IMR-90 (cell line): Measurements from ENCODE around the gene CAND1. TPM values are rescaled to one million over a fixed set of nuclear protein-coding genes. Genes with fewer than 3 reads are reported as not detected.

Experiments
- ATAC-seq: fragments of 200-7000 bp; cut with Tn5 transposase; 2 replicates; pipeline ENCODE4 v1.9.1; 2020; ENCODE audit warnings: low read depth, mild to moderate bottlenecking, moderate library complexity
- BruUV-seq: library from RNA; stranded (reverse); fragments of 400-500 nt; replicated peaks from 2 replicates; lab custom pipeline; 2021; lab: Mats Ljungman, UMichigan
- CTCF ChIA-PET: fragments of 300-600 bp; formaldehyde crosslinking; extraction: SDS; loops from one replicate; lab custom pipeline; 2021; ENCODE audit warnings: antibody characterized with exemption; lab: Yijun Ruan, JAX
- POLR2A ChIA-PET: fragments of 300-600 bp; sonication (Branson Sonifier 250); formaldehyde crosslinking; loops from one replicate; lab custom pipeline; 2022; ENCODE audit warnings: antibody characterized with exemption; ENCODE audit not compliant: unreplicated experiment; lab: Charles Lee
- DNase-seq: peaks from one replicate; pipeline ENCODE4 v3.0.0; 2013
- H2AFZ ChIP-seq: replicated peaks from 2 replicates; pipeline ENCODE3; 2013; ENCODE audit warnings: low read length, mild to moderate bottlenecking; ENCODE audit not compliant: poor library complexity
- H2AK5ac ChIP-seq: 2 replicates; pipeline ENCODE4 v1.6.1; 2013; ENCODE audit warnings: low read depth, low read length, inconsistent platforms
- H2AK9ac ChIP-seq: replicated peaks from 2 replicates; pipeline ENCODE3; 2013; ENCODE audit warnings: mild to moderate bottlenecking, low read depth, low read length, moderate library complexity; ENCODE audit not compliant: poor library complexity
- H2BK120ac ChIP-seq: 2 replicates; pipeline ENCODE4 v1.6.1; 2013; ENCODE audit warnings: low read depth, low read length, inconsistent platforms
- H2BK15ac ChIP-seq: 3 replicates; pipeline ENCODE4 v1.6.1; 2013; ENCODE audit warnings: low read depth, low read length, inconsistent platforms
- H2BK20ac ChIP-seq: 2 replicates; pipeline ENCODE4 v1.6.1; 2013; ENCODE audit warnings: low read depth, mild to moderate bottlenecking, inconsistent platforms, low read length, moderate library complexity
- H2BK5ac ChIP-seq: 2 replicates; pipeline ENCODE4 v1.6.1; 2013; ENCODE audit warnings: mild to moderate bottlenecking, low read depth, low read length, inconsistent platforms; ENCODE audit not compliant: poor library complexity, severe bottlenecking
- H3K14ac ChIP-seq: replicated peaks from 2 replicates; pipeline ENCODE4 v1.6.1; 2013; ENCODE audit warnings: low read depth, low read length, inconsistent platforms
- H3K18ac ChIP-seq: 2 replicates; pipeline ENCODE4 v1.6.1; 2013; ENCODE audit warnings: low read depth, low read length, control low read depth
- H3K23ac ChIP-seq: 2 replicates; pipeline ENCODE4 v1.6.1; 2013; ENCODE audit warnings: low read depth, low read length, inconsistent platforms
- H3K27ac ChIP-seq: 2 replicates; pipeline ENCODE4 v1.5.1; 2013; ENCODE audit warnings: mild to moderate bottlenecking, control low read depth, low read length; ENCODE audit not compliant: insufficient read depth
- H3K27me3 ChIP-seq: 2 replicates; pipeline ENCODE4 v1.6.1; 2013; ENCODE audit warnings: low read length; ENCODE audit not compliant: control insufficient read depth, insufficient read depth
- H3K36me3 ChIP-seq: 2 replicates; pipeline ENCODE4 v1.6.1; 2013; ENCODE audit warnings: low read length, mixed read lengths; ENCODE audit not compliant: control insufficient read depth, insufficient read depth
- H3K4ac ChIP-seq: 2 replicates; pipeline ENCODE4 v1.6.1; 2013; ENCODE audit warnings: low read depth, low read length, inconsistent platforms
- H3K4me1 ChIP-seq: 2 replicates; pipeline ENCODE4 v1.6.1; 2013; ENCODE audit warnings: low read length, mixed read lengths; ENCODE audit not compliant: control insufficient read depth, insufficient read depth
- H3K4me2 ChIP-seq: 2 replicates; pipeline ENCODE4 v1.6.1; 2013; ENCODE audit warnings: low read depth, mild to moderate bottlenecking, control low read depth, low read length, moderate library complexity
- H3K4me3 ChIP-seq: 2 replicates; pipeline ENCODE4 v1.5.1; 2013; ENCODE audit warnings: low read depth, mild to moderate bottlenecking, control low read depth, low read length, moderate library complexity; ENCODE audit not compliant: insufficient read depth
- H3K56ac ChIP-seq: 2 replicates; pipeline ENCODE4 v1.6.1; 2013; ENCODE audit warnings: low read length, inconsistent platforms; ENCODE audit not compliant: insufficient read depth; ENCODE audit errors: extremely low read depth
- H3K79me1 ChIP-seq, 2 experiments: 2 replicates each; pipeline ENCODE4 v1.6.1; 2013; ENCODE audit warnings: low read length in 2 of 2, inconsistent platforms in 1 of 2, low read depth in 1 of 2
- H3K9ac ChIP-seq: 2 replicates; pipeline ENCODE4 v1.6.1; 2013; ENCODE audit warnings: low read depth, low read length, control low read depth
- H3K9me1 ChIP-seq: 2 replicates; pipeline ENCODE4 v1.6.1; 2013; ENCODE audit warnings: low read length, inconsistent platforms; ENCODE audit not compliant: insufficient read depth
- H3K9me3 ChIP-seq: 2 replicates; pipeline ENCODE4 v1.6.1; 2013; ENCODE audit warnings: low read length; ENCODE audit not compliant: control insufficient read depth, insufficient read depth
- H4K20me1 ChIP-seq: 2 replicates; pipeline ENCODE4 v1.6.1; 2013; ENCODE audit warnings: low read length, inconsistent platforms; ENCODE audit not compliant: insufficient read depth
- H4K5ac ChIP-seq: 2 replicates; pipeline ENCODE4 v1.6.1; 2013; ENCODE audit warnings: mild to moderate bottlenecking, low read depth, low read length, control low read depth
- H4K8ac ChIP-seq, 2 experiments: 2 replicates each; pipeline ENCODE4 v1.6.1; 2013; ENCODE audit warnings: low read depth in 2 of 2, low read length in 2 of 2, control low read depth in 1 of 2, inconsistent platforms in 1 of 2
- H4K91ac ChIP-seq: 2 replicates; pipeline ENCODE4 v1.6.1; 2013; ENCODE audit warnings: low read depth, low read length, inconsistent platforms; ENCODE audit not compliant: insufficient read depth
- BHLHE40 ChIP-seq: fragments of 150-350 bp; IDR thresholded peaks from 2 replicates; pipeline ENCODE4 v1.6.1; 2016; ENCODE audit warnings: mild to moderate bottlenecking, low read depth, low read length
- RFX5 ChIP-seq: IDR thresholded peaks from 2 replicates; pipeline ENCODE4 v1.8.0; 2012; ENCODE audit warnings: low read depth, mild to moderate bottlenecking, low read length, moderate library complexity
- WGBS, 2 experiments: methylation state at CpG; one replicate each; pipeline versions ENCODE4 v1.1.5 to v1.1.7; 2013; ENCODE audit warnings: missing lambda C conversion rate in 2 of 2; ENCODE audit not compliant: insufficient read length in 1 of 2; ENCODE audit errors: extremely low coverage in 2 of 2; 5-methylcytosine and 5-hydroxymethylcytosine counted together
- dilution Hi-C: fragments of 300-500 bp; cut with HindIII; formaldehyde crosslinking; loops from one replicate; pipeline ENCODE4 v1.14.3; 2018; ENCODE audit warnings: low sequenced_read_pairs; ENCODE audit not compliant: unreplicated experiment
- in situ Hi-C: fragments of 300-500 bp; cut with MboI; formaldehyde crosslinking; loops from 3 replicates; pipeline ENCODE4 v1.14.3; 2019; ENCODE audit warnings: low sequenced_read_pairs, inconsistent platforms, mixed read lengths
- intact Hi-C: fragments of 100-400 bp; cut with micrococcal nuclease; formaldehyde crosslinking; loops from 2 replicates; pipeline ENCODE4 v1.10.0; 2022
- polyA plus RNA-seq, 3 experiments: library from polyadenylated mRNA; depleted of rRNA; stranded (reverse); fragments of >200 nt; gene quantifications; 2 replicates each; pipeline ENCODE4 v1.2.3, GENCODE V29; 2012; ENCODE audit warnings: low replicate concordance in 1 of 3
- total RNA-seq: library from RNA; depleted of rRNA; stranded (reverse); fragments of >200 nt; gene quantifications from 2 replicates; pipeline ENCODE4 v1.2.3, GENCODE V29; 2012

The CAND1 gene
- total and polyA plus RNA-seq, 2 of the 4 experiments (the other 2 are of a cell fraction) = 42.6 to 91.4 TPM

- ChIA-PET POLR2A (no interaction called here), CTCF (interaction anchor here (0.6 kb wide), 1 partner anchor 182 kb away, joined by 4 read pairs; no protein-coding TSS in a partner anchor)
- H2BK120ac ChIP-seq = no peak overlapping the region
- H2BK20ac ChIP-seq = no peak overlapping the region
- no peak overlapping the region for H4K5ac ChIP-seq
- H3K56ac ChIP-seq = no peak overlapping the region
- no TSS peak for BruUV-seq
- no peak overlapping the region for H3K27ac ChIP-seq
- no peak overlapping the region for H2BK15ac ChIP-seq
- no peak overlapping the region for H3K9ac ChIP-seq
- no peaks in the 10 kb centered on the region for H3K36me3 ChIP-seq
- no peak overlapping the region for H2AK9ac ChIP-seq
- H4K8ac ChIP-seq = no peak overlapping the region
- DNase-seq (peak; percentile 51), ATAC-seq (no peak)
- dilution Hi-C loops (no loop called here), intact Hi-C loops (loop anchor here (5.0 kb wide), 1 partner anchor 165 kb away; no protein-coding TSS in a partner anchor), in situ Hi-C loops (no loop called here)
- peaks cover 13% of the 10 kb centered on the region for H3K4me1 ChIP-seq
- no peak overlapping the region for H3K4me3 ChIP-seq
- H3K9me3 ChIP-seq = no peaks in the 10 kb centered on the region
- H3K4ac ChIP-seq = no peak overlapping the region
- no peak overlapping the region for H3K14ac ChIP-seq
- H3K79me1 ChIP-seq = peaks cover 0 to 21% of the 10 kb centered on the region in 2 experiments; a peak in 3 of 4 replicates
- no peaks in the 10 kb centered on the region for H3K27me3 ChIP-seq
- H3K23ac ChIP-seq = peak overlapping the region; percentile 48; the same call in 1 of the 2 replicates
- H2AK5ac ChIP-seq = no peak overlapping the region
- H3K4me2 ChIP-seq = peak overlapping the region; percentile 48; the same call in 1 of the 2 replicates
- no peak overlapping the region for H2AFZ ChIP-seq
- no CpG with 5 or more reads among the region's 1 CpG for WGBS, 2 experiments
- peaks cover 60% of the 10 kb centered on the region for H4K20me1 ChIP-seq
- no peak for TF ChIP-seq BHLHE40
- TF ChIP-seq RFX5 = no peak
- H4K91ac ChIP-seq = no peak overlapping the region
- no peak overlapping the region for H2BK5ac ChIP-seq
- H3K9me1 ChIP-seq = no peaks in the 10 kb centered on the region
- H3K18ac ChIP-seq = no peak overlapping the region
Measured at GRCh38 chr12:67271976-67272375, 2.8 kb downstream of the CAND1 start.
